PFSK-1 (cell line): ENCODE measurements around the gene DIRAS1.

ENCODE experiments used
- POLR2AphosphoS5 ChIP-seq: IDR thresholded peaks from 2 replicates; pipeline ENCODE4 v1.6.1; 2012; ENCODE audit warnings: low read depth, mild to moderate bottlenecking, control low read depth, low read length, moderate library complexity
- TF ChIP-seq, protein P1 (sequence below), 2 experiments: IDR thresholded peaks; 2 replicates each; pipeline versions ENCODE4 v1.6.1 to v1.8.0; 2011 to 2012; ENCODE audit warnings: low read depth in 2 of 2, low read length in 2 of 2, control low read depth in 1 of 2, inconsistent platforms in 1 of 2, mild to moderate bottlenecking in 1 of 2, moderate library complexity in 1 of 2; ENCODE audit not compliant: insufficient read depth in 1 of 2

DNA sequence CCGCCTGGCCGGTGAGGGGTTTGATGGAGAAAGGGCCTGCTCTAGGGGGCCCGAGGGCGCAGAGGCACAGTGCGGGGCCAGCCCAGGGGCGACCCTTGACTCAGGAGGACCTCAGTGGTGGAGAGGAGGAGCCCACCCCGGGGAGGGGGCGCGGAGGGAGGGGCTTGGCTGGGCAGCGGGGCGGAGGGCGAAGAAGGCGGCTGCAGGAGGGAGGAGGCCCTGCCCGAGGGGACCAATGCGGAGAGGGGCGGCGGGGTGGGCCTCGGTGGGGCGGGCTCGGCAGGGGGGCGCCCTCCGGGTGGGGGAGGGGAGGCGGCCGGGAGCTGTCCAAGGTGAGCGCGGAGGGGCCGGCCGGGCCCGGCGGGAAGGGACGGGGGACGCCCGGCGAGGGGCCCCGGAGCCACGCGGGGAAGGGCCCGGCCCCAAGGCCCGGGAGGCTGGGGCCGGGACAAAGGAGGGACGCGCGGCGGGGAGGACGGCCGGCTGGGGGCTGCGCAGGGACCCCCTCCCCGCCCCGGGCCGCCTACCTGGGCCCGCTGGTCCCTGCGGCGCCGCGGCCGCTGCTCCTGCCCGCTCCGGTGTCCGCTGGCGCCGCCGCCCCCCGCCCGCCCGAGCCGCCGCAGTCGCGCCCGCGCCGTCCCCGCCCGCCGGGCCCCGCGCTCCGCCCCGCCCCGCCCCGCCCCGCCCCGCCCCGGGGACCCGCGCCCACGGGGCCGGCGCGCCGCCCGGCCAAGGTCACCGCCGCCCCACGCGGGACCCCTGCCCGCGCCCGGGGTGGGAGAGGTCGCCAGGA is at the start of gene DIRAS1:
- TF ChIP-seq, protein P1, sequence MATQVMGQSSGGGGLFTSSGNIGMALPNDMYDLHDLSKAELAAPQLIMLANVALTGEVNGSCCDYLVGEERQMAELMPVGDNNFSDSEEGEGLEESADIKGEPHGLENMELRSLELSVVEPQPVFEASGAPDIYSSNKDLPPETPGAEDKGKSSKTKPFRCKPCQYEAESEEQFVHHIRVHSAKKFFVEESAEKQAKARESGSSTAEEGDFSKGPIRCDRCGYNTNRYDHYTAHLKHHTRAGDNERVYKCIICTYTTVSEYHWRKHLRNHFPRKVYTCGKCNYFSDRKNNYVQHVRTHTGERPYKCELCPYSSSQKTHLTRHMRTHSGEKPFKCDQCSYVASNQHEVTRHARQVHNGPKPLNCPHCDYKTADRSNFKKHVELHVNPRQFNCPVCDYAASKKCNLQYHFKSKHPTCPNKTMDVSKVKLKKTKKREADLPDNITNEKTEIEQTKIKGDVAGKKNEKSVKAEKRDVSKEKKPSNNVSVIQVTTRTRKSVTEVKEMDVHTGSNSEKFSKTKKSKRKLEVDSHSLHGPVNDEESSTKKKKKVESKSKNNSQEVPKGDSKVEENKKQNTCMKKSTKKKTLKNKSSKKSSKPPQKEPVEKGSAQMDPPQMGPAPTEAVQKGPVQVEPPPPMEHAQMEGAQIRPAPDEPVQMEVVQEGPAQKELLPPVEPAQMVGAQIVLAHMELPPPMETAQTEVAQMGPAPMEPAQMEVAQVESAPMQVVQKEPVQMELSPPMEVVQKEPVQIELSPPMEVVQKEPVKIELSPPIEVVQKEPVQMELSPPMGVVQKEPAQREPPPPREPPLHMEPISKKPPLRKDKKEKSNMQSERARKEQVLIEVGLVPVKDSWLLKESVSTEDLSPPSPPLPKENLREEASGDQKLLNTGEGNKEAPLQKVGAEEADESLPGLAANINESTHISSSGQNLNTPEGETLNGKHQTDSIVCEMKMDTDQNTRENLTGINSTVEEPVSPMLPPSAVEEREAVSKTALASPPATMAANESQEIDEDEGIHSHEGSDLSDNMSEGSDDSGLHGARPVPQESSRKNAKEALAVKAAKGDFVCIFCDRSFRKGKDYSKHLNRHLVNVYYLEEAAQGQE (IDR thresholded peaks at IDR 0.05; ENCODE audit: insufficient read depth in 1 of 2, low read depth in 2 of 2, low read length in 2 of 2): peak; percentile 72 to 86; a peak in 3 of 4 replicates
- TF ChIP-seq POLR2AphosphoS5: no peak
